Measurements from ENCODE around the gene FAM111A.

Gene FAM111A

DNA sequence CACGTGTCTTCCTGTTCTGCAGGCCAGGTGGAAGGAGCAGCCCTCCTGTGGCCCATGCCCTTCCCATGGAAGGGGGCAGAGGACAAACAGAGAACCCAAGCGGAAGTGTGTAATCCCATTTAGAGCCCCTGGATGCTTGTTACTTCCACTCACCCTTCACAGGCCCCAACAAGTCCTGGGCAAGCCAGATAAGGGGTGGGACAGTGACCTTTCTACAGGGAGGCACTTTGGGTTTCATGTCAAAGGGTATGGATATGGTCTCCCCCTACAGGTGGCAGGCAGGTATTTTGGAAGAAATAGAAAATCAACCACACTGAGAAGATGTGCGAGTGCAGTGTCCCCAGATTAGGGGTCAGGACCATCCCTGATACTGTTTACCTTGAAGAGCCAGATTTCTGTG lies 58.7 kb downstream of the FAM111A start:
- no peak for DNase-seq

Data from SIG-M5 (cell line).